ENCODE measurements around the gene PNPLA2.

DNA sequence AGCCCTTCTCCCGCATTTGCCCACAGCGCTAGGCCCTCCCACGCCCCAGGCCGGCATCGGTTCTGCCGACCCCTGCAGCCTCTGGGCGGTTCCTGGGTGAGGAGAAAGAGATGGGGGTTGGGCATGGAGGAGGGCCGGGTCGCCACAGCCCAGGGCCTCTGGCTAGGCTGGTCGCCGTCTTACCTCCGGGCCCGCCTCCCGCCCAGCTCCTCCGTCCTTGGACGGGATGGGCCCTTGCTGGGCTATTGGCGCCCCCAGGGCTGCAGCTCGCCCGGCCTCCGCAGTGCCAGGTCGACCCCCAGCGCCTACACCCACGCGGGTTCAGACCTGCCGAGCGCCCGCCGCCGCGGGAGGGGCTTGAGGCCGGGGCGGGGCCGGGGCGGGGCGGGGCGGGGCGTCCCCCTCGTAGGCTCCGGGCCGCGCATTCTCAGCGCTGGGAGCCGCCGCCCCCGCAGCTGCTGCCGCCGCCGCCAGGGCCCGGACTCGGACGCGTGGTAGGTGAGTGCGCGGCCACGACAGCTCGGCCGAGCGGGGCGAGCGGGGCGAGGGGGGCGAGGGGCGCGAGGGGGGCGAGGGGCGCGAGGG is 13.9 kb downstream of the PNPLA2 start, which contains the start of gene CD151:
- TF ChIP-seq, protein P1, sequence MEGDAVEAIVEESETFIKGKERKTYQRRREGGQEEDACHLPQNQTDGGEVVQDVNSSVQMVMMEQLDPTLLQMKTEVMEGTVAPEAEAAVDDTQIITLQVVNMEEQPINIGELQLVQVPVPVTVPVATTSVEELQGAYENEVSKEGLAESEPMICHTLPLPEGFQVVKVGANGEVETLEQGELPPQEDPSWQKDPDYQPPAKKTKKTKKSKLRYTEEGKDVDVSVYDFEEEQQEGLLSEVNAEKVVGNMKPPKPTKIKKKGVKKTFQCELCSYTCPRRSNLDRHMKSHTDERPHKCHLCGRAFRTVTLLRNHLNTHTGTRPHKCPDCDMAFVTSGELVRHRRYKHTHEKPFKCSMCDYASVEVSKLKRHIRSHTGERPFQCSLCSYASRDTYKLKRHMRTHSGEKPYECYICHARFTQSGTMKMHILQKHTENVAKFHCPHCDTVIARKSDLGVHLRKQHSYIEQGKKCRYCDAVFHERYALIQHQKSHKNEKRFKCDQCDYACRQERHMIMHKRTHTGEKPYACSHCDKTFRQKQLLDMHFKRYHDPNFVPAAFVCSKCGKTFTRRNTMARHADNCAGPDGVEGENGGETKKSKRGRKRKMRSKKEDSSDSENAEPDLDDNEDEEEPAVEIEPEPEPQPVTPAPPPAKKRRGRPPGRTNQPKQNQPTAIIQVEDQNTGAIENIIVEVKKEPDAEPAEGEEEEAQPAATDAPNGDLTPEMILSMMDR (IDR thresholded peaks at IDR 0.05): no peak
- TF ChIP-seq ZFX (IDR thresholded peaks at IDR 0.05; ENCODE audit: borderline replicate concordance): no peak
